Epithelial cell of esophagus (primary cell): ENCODE results near the gene FAM76A.
"Not testable (repeated sequence)": the region's sequence is repeated elsewhere in the genome, so short reads cannot be mapped to it uniquely, and the experiment has no call there.

Experiments used
- DNase-seq: peaks from one replicate; pipeline ENCODE4 v3.0.0; 2010; ENCODE audit warnings: low read depth
- H3K4me3 ChIP-seq: 2 replicates; pipeline ENCODE4 v1.5.1; 2011; ENCODE audit warnings: mild to moderate bottlenecking, low read length, control low read depth
- CTCF ChIP-seq: IDR thresholded peaks from 2 replicates; pipeline ENCODE4 v1.5.1; 2011; ENCODE audit warnings: low read depth, mild to moderate bottlenecking, low read length, control low read depth, inconsistent platforms; ENCODE audit not compliant: insufficient read depth; ENCODE audit errors: missing control alignments

Gene FAM76A

GRCh38 chr1:27804791-27805190 is 79.0 kb downstream of the FAM76A start:
- no peak overlapping the region for H3K4me3 ChIP-seq
- DNase-seq: no peak
- TF ChIP-seq CTCF: no peak

DNA sequence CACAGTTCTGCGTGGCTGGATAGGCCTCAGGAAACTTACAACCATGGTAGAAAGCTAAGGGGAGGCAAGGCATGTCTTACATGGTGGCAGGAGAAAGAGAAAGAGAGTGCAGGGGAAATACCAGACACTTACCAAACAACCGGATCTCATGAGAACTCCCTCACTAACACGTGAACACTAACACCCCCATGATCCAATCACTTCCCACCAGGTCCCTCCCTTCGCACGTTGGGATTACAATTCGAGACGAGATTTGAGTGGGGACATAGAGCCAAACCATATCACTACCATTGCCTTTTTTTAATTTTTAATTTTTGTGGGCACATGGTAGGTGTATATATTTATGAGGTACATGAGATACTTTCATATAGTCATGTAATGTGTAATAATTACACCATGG is 81.0 kb downstream of the FAM76A start:
- no peak for TF ChIP-seq CTCF
- DNase-seq: no peak
- H3K4me3 ChIP-seq: no peak overlapping the region

DNA sequence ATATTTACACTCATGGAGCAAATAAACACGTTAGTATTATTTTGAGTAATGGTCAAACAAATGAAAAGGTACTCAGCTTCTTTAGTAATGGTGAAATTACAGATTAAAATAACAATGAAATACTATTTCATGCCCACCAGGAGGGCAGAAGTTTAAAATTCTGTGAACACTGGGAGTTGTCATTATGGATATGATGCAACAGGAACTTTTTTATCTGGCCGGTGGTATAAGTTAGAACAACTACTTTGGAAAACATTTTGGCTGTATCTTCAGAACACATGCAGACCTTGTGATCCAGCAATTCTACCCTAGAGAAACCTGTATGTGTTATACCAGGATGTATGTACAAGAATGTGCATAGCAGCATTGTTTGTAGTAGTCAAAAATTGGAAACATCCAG is 81.6 kb downstream of the FAM76A start:
- no peak for DNase-seq
- H3K4me3 ChIP-seq: no peak overlapping the region
- TF ChIP-seq CTCF: no peak

- H3K4me3 ChIP-seq, DNase-seq: not testable (repeated sequence)
These were observed 82.4 kb downstream of the FAM76A start for GRCh38 chr1:27808131-27808530.

DNA sequence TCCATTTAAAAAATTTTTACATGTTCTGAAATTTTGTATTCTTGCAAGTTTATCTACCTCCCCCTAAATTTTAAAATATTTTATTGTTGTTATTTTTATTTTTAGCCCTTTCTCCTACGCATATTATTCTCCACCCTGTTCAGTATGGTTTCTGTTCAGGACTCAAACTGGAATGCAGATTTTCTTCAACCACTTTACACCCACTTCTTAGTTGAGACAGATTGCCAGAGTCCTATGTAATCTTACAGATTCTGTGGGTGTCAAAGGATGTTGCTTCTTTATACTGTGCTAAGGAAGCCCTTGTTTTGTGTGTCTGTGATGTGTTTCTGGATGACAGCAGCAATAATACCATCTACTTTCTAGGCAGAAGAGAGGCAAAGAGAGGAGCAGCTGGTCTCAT is 84.1 kb downstream of the FAM76A start:
- no peak for DNase-seq
- no peak overlapping the region for H3K4me3 ChIP-seq
- TF ChIP-seq CTCF: no peak

- no peak overlapping the region for H3K4me3 ChIP-seq
- no peak for TF ChIP-seq CTCF
- DNase-seq: no peak
These were observed 86.2 kb downstream of the FAM76A start for GRCh38 chr1:27811741-27812500.
